IPS-18c (cell line): ENCODE measurements around the gene ACTL6A.

Experiments used
- H3K4me3 ChIP-seq: 2 replicates; pipeline ENCODE4 v1.7.0; 2013; ENCODE audit warnings: low read depth, mild to moderate bottlenecking, low read length, moderate library complexity; ENCODE audit not compliant: insufficient read depth
- H3K9me3 ChIP-seq: one replicate; pipeline ENCODE4 v1.6.1; 2013; ENCODE audit warnings: mild to moderate bottlenecking, low read length, moderate library complexity; ENCODE audit not compliant: control insufficient read depth, insufficient read depth

The ACTL6A gene

GRCh38 chr3:179630753-179631451 is 68.2 kb downstream of the ACTL6A start:
- Histone ChIP-seq H3K9me3 (no peaks in the 10 kb centered on the region), H3K4me3 (no peak overlapping the region)
